Right kidney (tissue), 1 donor: ENCODE measurements around the gene NDUFA13.

ENCODE experiments used
- DNase-seq: peaks from one replicate; pipeline ENCODE4 v3.0.0-alpha.2; 2016

Gene NDUFA13

GRCh38 chr19:19505669-19506326 lies 10.2 kb upstream of the NDUFA13 start:
- DNase-seq, result no peak

GRCh38 chr19:19506592-19506991 lies 9.4 kb upstream of the NDUFA13 start:
- DNase-seq, result no peak

GRCh38 chr19:19507354-19507753 lies 8.7 kb upstream of the NDUFA13 start:
- no peak for DNase-seq

- DNase-seq, result no peak
Measured at GRCh38 chr19:19508217-19508616, 7.8 kb upstream of the NDUFA13 start.

- DNase-seq, result no peak
Measured at GRCh38 chr19:19510432-19510831, 5.6 kb upstream of the NDUFA13 start.

GRCh38 chr19:19513682-19514081 lies 2.3 kb upstream of the NDUFA13 start:
- no peak for DNase-seq

GRCh38 chr19:19514215-19514657 lies 1.8 kb upstream of the NDUFA13 start:
- DNase-seq, result peak; percentile 81

GRCh38 chr19:19514881-19515641 lies 964 bp upstream of the NDUFA13 start, which contains the start of gene TSSK6:
TSSK6 (minus strand) TSS chr19:19515548; CDS start chr19:19515427, 121 bp downstream.
- DNase-seq, result no peak

GRCh38 chr19:19517235-19517619 lies 1.2 kb downstream of the NDUFA13 start:
- no peak for DNase-seq

GRCh38 chr19:19520989-19521388 lies 5.0 kb downstream of the NDUFA13 start:
- DNase-seq, result no peak

- no peak for DNase-seq
Measured at GRCh38 chr19:19523177-19523576, 7.2 kb downstream of the NDUFA13 start.

- no peak for DNase-seq
Measured at GRCh38 chr19:19524053-19524452, 8.0 kb downstream of the NDUFA13 start.

GRCh38 chr19:19525611-19526380 lies 9.8 kb downstream of the NDUFA13 start:
- DNase-seq, result no peak

- no peak for DNase-seq
Measured at GRCh38 chr19:19526581-19527370, 10.8 kb downstream of the NDUFA13 start.

- DNase-seq, result no peak
Measured at GRCh38 chr19:19527371-19527656, 11.3 kb downstream of the NDUFA13 start.

GRCh38 chr19:19527674-19528625 lies 11.9 kb downstream of the NDUFA13 start:
- no peak for DNase-seq

GRCh38 chr19:19528721-19529490 lies 12.9 kb downstream of the NDUFA13 start, which contains the start of gene YJEFN3:
YJEFN3 (plus strand) TSS chr19:19528911; CDS start chr19:19528933, 22 bp downstream.
- peak; percentile 53 for DNase-seq

- DNase-seq, result no peak
Measured at GRCh38 chr19:19529783-19530422, 13.9 kb downstream of the NDUFA13 start.

GRCh38 chr19:19530423-19530804 lies 14.4 kb downstream of the NDUFA13 start:
- DNase-seq, result no peak

GRCh38 chr19:19530889-19531288 lies 14.9 kb downstream of the NDUFA13 start:
- no peak for DNase-seq
